K562 (cell line): Measurements from ENCODE around the gene GCNT1. TPM values are rescaled to one million over a fixed set of nuclear protein-coding genes. Genes with fewer than 3 reads are reported as not detected.

Experiments
- ATAC-seq: fragments of 200-7000 bp; cut with Tn5 transposase; 3 replicates; pipeline ENCODE4 v1.9.1; 2020; ENCODE audit warnings: moderate library complexity
- BruUV-seq: library from RNA; stranded (reverse); fragments of 400-500 nt; replicated peaks from 2 replicates; lab custom pipeline; 2021; lab: Mats Ljungman, UMichigan
- CTCF ChIA-PET: fragments of 300-600 bp; formaldehyde crosslinking; extraction: SDS; loops from one replicate; lab custom pipeline; 2021; ENCODE audit warnings: low intra/inter-chr PET ratio; lab: Yijun Ruan, JAX
- POLR2A ChIA-PET: fragments of 300-600, 350-650 bp; sonication (Branson Sonifier 250); formaldehyde crosslinking; extraction: SDS; loops from one replicate; lab custom pipeline; 2021; ENCODE audit warnings: antibody characterized with exemption, inconsistent platforms; lab: Yijun Ruan, JAX
- DNase-seq, 4 experiments: peaks; one replicate each; pipeline versions ENCODE4 v3.0.0 to v3.0.0-alpha.2; 2011 to 2018; ENCODE audit warnings: low spot score in 3 of 4, mixed read lengths in 3 of 4; ENCODE audit errors: extremely low read depth in 1 of 4
- FAIRE-seq: peaks from 2 replicates; lab custom pipeline; 2011; peaks lifted over from hg19 to GRCh38; lab: Jason Lieb, UNC
- H2AFZ ChIP-seq: 2 replicates; pipeline ENCODE4 v1.6.0; 2011; ENCODE audit warnings: low read depth, low read length, control low read depth, inconsistent platforms
- H3K27ac ChIP-seq: fragments of 200-600 bp; 3 replicates; pipeline ENCODE4 v1.8.0; 2011; ENCODE audit warnings: low read depth, mild to moderate bottlenecking, control low read depth, inconsistent platforms, low read length, moderate library complexity, mixed read lengths; ENCODE audit errors: extremely low read depth
- H3K27me3 ChIP-seq, 2 experiments: fragments of 300-600 bp in 1 of 2; 2 replicates in 1 of 2; 3 replicates in 1 of 2; pipeline versions ENCODE4 v1.6.0 to v1.8.0; 2011; ENCODE audit warnings: inconsistent platforms in 2 of 2, low read length in 2 of 2, mild to moderate bottlenecking in 1 of 2, mixed read lengths in 1 of 2, moderate library complexity in 1 of 2; ENCODE audit not compliant: control insufficient read depth in 2 of 2, insufficient read depth in 2 of 2
- H3K36me3 ChIP-seq: fragments of 300-600 bp; 3 replicates; pipeline ENCODE4 v1.8.0; 2011; ENCODE audit warnings: mild to moderate bottlenecking, low read length, inconsistent platforms; ENCODE audit not compliant: control insufficient read depth, insufficient read depth
- H3K4me1 ChIP-seq, 2 experiments: fragments of 200-600 bp in 1 of 2; replicated peaks in 1 of 2; 2 replicates in 1 of 2; 3 replicates in 1 of 2; pipeline versions ENCODE4 v1.5.1 to v1.8.0; 2011; ENCODE audit warnings: inconsistent platforms in 2 of 2, low read length in 2 of 2, mild to moderate bottlenecking in 1 of 2, mixed read lengths in 1 of 2, moderate library complexity in 1 of 2; ENCODE audit not compliant: control insufficient read depth in 2 of 2, insufficient read depth in 2 of 2
- H3K4me2 ChIP-seq: 2 replicates; pipeline ENCODE4 v1.6.1; 2011; ENCODE audit warnings: low read length, control low read depth, inconsistent platforms, mixed read lengths; ENCODE audit not compliant: insufficient read depth
- H3K4me3 ChIP-seq: fragments of 200-600 bp; sonication (generic), shearing (Covaris generic); 2 replicates; pipeline ENCODE4 v1.5.1; 2016; ENCODE audit warnings: control low read depth, inconsistent platforms
- H3K79me2 ChIP-seq: fragments of 200-600 bp; 3 replicates; pipeline ENCODE4 v1.8.0; 2011; ENCODE audit warnings: low read length, inconsistent platforms; ENCODE audit not compliant: control insufficient read depth, insufficient read depth
- H3K9ac ChIP-seq, 2 experiments: 2 replicates each; pipeline versions ENCODE4 v1.6.0 to v1.6.1; 2011; ENCODE audit warnings: low read depth in 2 of 2, low read length in 2 of 2, control low read depth in 1 of 2, inconsistent platforms in 1 of 2, mild to moderate bottlenecking in 1 of 2, mixed read lengths in 1 of 2; ENCODE audit not compliant: insufficient read depth in 1 of 2
- H3K9me1 ChIP-seq: one replicate; pipeline ENCODE4 v1.6.0; 2011; ENCODE audit warnings: inconsistent platforms, mild to moderate bottlenecking, low read length, moderate library complexity; ENCODE audit not compliant: control insufficient read depth, insufficient read depth
- H3K9me3 ChIP-seq: replicated peaks from 2 replicates; pipeline ENCODE4 v1.5.1; 2011; ENCODE audit warnings: low read depth, low read length, inconsistent platforms; ENCODE audit not compliant: control insufficient read depth, insufficient read depth
- H4K20me1 ChIP-seq: replicated peaks from 2 replicates; pipeline ENCODE4 v1.6.1; 2011; ENCODE audit warnings: low read length, inconsistent platforms, mixed read lengths; ENCODE audit not compliant: control insufficient read depth, insufficient read depth
- JUND ChIP-seq, 2 experiments: IDR thresholded peaks; 2 replicates in 1 of 2; 3 replicates in 1 of 2; pipeline ENCODE4 v1.6.1; 2011; ENCODE audit warnings: borderline replicate concordance in 2 of 2, low read depth in 2 of 2, low read length in 2 of 2, improper control_type of control experiment in 1 of 2, missing biosample characterization in 1 of 2, missing genetic modification characterization in 1 of 2, missing genetic modification reagents in 1 of 2
- MEIS2 ChIP-seq: fragments of 450-650 bp; IDR thresholded peaks from 2 replicates; pipeline ENCODE4 v1.6.1; 2014; ENCODE audit warnings: mild to moderate bottlenecking; ENCODE audit not compliant: partially characterized antibody
- PBX2 ChIP-seq, 2 experiments: IDR thresholded peaks in 1 of 2; conservative IDR thresholded peaks in 1 of 2; 2 replicates each; pipeline ENCODE4 v1.6.1; 2016; ENCODE audit warnings: low read depth in 2 of 2, mild to moderate bottlenecking in 1 of 2, missing compliant biosample characterization in 1 of 2, missing genetic modification characterization in 1 of 2, moderate library complexity in 1 of 2
- ZNF384 ChIP-seq: IDR thresholded peaks from 2 replicates; pipeline ENCODE4 v1.6.1; 2012; ENCODE audit warnings: low read depth, low read length, improper control_type of control experiment
- WGBS: fragments of 100-300 bp; shearing (Covaris generic); methylation state at CpG from one replicate; pipeline ENCODE4 v1.1.6; 2016; ENCODE audit warnings: low coverage, mixed read lengths; ENCODE audit not compliant: insufficient coverage; ENCODE audit errors: missing lambda C conversion rate; 5-methylcytosine and 5-hydroxymethylcytosine counted together
- in situ Hi-C: fragments of 300-500 bp; cut with MboI; formaldehyde crosslinking; loops from 4 replicates; pipeline ENCODE4 v1.15.0; 2018; ENCODE audit warnings: inconsistent platforms, mixed read lengths
- intact Hi-C: fragments of 100-400 bp; cut with micrococcal nuclease; formaldehyde crosslinking; loops from 2 replicates; pipeline ENCODE4 v1.14.2; 2022
- polyA plus RNA-seq, 8 experiments: library from polyadenylated mRNA; depleted of rRNA in 4 of 8; stranded (reverse) in 5 of 8; unstranded in 3 of 8; fragments of >200 nt; fragmentation: Nextera tagmentation in 2 of 8; fragmentation: Illumina TruSeq in 1 of 8; extraction: Ambion mirVana in 2 of 8; extraction: Trizol in 1 of 8; gene quantifications; 2 replicates each; pipeline versions ENCODE4 v1.2.1 to v1.2.3, GENCODE V29; 2011 to 2014; ENCODE audit warnings: inconsistent platforms in 1 of 8, missing spikeins in 1 of 8
- total RNA-seq, 7 experiments: library from RNA; depleted of rRNA in 6 of 7; stranded (reverse); fragments of >200 nt in 6 of 7; fragmentation: Illumina TruSeq in 2 of 7; extraction: Trizol in 2 of 7; gene quantifications; 2 replicates each; pipeline versions ENCODE4 v1.2.1 to v1.2.3, GENCODE V29; 2011 to 2021; ENCODE audit warnings: low replicate concordance in 1 of 7

Gene GCNT1
- total and polyA plus RNA-seq, 9 of the 15 experiments (the other 6 are each of a cell fraction or from before 2014, with no cell fraction given): 0.01 to 0.71 (median 0.10) TPM

GRCh38 chr9:76425677-76426453, 33.1 kb upstream of the GCNT1 start (continued):
- TF ChIP-seq PBX2 (CRISPR knock-in tag; IDR thresholded peaks at IDR 0.05; ENCODE audit: low read depth) (no peak), PBX2 (tag; conservative IDR thresholded peaks at IDR 0.05; ENCODE audit: low read depth) (0 out of 2 replicates have a peak, but pooled peaks have one; percentile 33)

GRCh38 chr9:76426807-76427419, 32.1 kb upstream of the GCNT1 start:
- FAIRE-seq (no peak), DNase-seq (no peak), ATAC-seq (no peak)
- H3K9me1 ChIP-seq: no peaks in the 10 kb centered on the region
- H3K9ac ChIP-seq: no peak overlapping the region
- intact Hi-C loops (no loop called here), in situ Hi-C loops (no loop called here)
- H3K79me2 ChIP-seq: no peaks in the 10 kb centered on the region
- no peaks in the 10 kb centered on the region; a peak in 1 of 5 replicates for H3K27me3 ChIP-seq
- no peak overlapping the region for H3K4me2 ChIP-seq
- WGBS: 24% methylated on average over 5 of the region's 7 CpGs
- H3K4me3 ChIP-seq: no peak overlapping the region
- no peaks in the 10 kb centered on the region for H3K36me3 ChIP-seq
- no peak overlapping the region for H3K27ac ChIP-seq
- no peak for TF ChIP-seq PBX2 (CRISPR knock-in tag; IDR thresholded peaks at IDR 0.05; ENCODE audit: low read depth)
- TF ChIP-seq PBX2 (tag; conservative IDR thresholded peaks at IDR 0.05; ENCODE audit: low read depth): peak; percentile 51; the same call in 1 of the 2 replicates
- TF ChIP-seq MEIS2: peak; percentile 25
- TF ChIP-seq JUND (IDR thresholded peaks at IDR 0.05; ENCODE audit: borderline replicate concordance, low read depth, low read length): no peak
- no peak for TF ChIP-seq JUND (tag; IDR thresholded peaks at IDR 0.05; ENCODE audit: borderline replicate concordance, low read depth, low read length)
- TF ChIP-seq ZNF384: peak; percentile 60; the same call in 1 of the 2 replicates
- ChIA-PET CTCF (no interaction called here), POLR2A (no interaction called here)
- no peak overlapping the region for H2AFZ ChIP-seq
- no TSS peak for BruUV-seq
- H3K4me1 ChIP-seq: no peaks in the 10 kb centered on the region
- no peaks in the 10 kb centered on the region for H3K9me3 ChIP-seq
- H4K20me1 ChIP-seq: no peaks in the 10 kb centered on the region
